GM23248 (cell line): ENCODE data around the gene ANKFN1.

Experiments used
- EZH2 ChIP-seq: fragments of 200-600 bp; sonication (generic); IDR thresholded peaks from 2 replicates; pipeline ENCODE4 v1.6.1; 2018; ENCODE audit warnings: antibody characterized with exemption, mild to moderate bottlenecking; ENCODE audit not compliant: insufficient read depth, poor library complexity, severe bottlenecking
- EZH2phosphoT487 ChIP-seq: fragments of 200-600 bp; sonication (generic); IDR thresholded peaks from 2 replicates; pipeline ENCODE4 v1.6.1; 2018; ENCODE audit warnings: antibody characterized with exemption, moderate library complexity, mild to moderate bottlenecking, low read depth; ENCODE audit not compliant: insufficient read depth

- TF ChIP-seq EZH2 (no peak), EZH2phosphoT487 (no peak)
Observed at GRCh38 chr17:56488800-56489199, 335.5 kb downstream of the ANKFN1 start.
